HG02970 (cell line): ENCODE data around the gene SMAD9.
"Not testable (repeated sequence)": the region's sequence is repeated elsewhere in the genome, so short reads cannot be mapped to it uniquely, and the experiment has no call there.

Experiments
- ATAC-seq: cut with Tn5 transposase; IDR thresholded peaks from one replicate; pipeline ENCODE4 v1.9.1; 2021; ENCODE audit warnings: mild to moderate bottlenecking, moderate library complexity, moderate number of reproducible peaks; ENCODE audit not compliant: unreplicated experiment, low FRiP score

SMAD9 gene

DNA sequence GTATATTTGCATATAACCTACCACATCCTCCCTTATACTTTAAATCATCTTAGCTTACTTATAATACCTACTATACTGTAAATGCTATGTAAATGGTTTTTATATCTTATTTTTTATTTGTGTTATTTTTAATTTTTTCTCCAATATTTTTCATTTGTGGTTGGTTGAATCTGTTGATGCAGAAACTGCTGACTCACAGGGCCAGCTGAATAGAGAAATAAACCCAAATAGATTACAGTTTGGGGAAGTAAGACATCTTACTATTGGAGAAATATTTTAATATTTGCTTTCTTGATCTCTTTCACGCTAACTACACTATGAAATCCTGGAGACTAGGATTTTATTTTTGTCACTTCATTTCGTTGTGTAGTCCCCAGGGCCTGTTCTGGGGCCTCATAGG lies 7.1 kb downstream of the SMAD9 start:
- no peak for ATAC-seq

DNA sequence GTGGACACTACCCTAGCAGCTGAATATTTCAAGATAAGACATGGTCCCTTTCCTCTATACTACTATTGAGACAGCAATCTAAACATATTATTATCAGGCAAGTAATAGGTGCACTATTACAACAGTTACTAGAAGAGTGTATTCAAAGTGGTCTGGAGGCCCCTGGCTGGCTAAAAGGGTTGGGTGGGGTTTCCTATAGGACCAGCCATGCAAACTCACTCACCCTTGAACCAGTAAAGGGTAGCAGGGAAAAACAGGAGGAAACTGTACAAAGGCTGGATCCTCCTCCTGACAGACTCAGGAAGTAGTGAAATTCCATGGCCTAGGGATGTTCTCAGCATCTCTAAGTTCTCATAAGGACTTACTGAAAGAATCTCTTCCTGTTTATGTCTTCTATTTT lies 7.7 kb downstream of the SMAD9 start:
- ATAC-seq = no peak

DNA sequence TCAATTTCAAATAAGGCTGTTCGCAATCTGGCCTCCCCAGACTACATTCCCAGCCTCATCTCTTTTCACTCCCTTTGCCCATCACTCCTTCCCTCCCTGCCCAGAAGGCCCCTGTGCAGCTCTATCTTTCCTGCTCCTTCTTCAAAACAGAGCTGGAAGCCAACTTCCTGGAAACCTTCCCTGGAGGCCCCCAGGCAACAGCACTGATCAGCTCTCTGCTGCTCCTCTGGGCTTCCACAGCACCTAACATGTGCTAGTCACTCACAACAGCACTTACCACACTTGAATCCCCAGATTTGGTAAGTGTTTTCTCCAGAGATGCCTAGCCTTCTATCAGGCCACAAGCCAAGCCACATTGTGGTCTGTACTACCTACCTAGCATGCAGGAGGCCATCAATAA lies 9.5 kb downstream of the SMAD9 start:
- ATAC-seq = no peak

DNA sequence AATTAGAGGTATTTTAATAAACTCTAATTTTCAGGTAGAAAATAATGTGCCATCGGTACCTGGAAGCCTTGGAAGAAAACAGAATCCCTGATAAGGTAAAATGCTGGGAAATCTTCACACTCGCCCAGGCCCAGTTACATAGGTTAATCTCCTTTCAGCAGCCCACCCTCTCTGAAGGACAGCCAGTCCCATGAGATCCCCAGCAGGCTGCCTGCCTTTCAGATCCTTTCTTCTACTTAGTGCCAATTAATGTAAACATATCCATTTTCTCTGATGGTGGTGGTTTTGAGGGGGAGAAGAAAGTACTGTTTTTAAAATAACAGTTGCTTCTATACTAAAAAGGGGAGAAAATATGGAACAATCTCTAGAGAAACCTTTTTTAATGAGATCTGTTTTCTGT lies 12.2 kb downstream of the SMAD9 start:
- ATAC-seq = no peak

DNA sequence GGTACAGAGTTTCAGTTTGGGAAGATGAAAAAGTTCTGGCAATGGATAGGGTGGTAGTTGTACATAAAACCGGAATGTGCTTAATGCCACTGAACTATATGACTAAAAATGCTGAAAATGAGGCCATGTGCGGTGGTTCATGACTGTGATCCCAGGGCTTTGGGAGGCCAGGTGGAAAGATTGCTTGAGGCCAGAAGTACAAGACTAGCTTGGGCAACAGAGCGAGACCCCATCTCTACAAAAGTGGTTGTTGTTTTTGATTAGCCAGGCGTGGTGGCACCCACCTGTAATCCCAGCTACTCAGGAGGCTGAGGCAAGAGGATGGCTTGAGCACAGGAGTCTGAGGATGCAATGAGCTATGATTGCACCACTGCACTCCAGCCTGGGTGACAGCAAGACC lies 12.8 kb downstream of the SMAD9 start:
- no peak for ATAC-seq

DNA sequence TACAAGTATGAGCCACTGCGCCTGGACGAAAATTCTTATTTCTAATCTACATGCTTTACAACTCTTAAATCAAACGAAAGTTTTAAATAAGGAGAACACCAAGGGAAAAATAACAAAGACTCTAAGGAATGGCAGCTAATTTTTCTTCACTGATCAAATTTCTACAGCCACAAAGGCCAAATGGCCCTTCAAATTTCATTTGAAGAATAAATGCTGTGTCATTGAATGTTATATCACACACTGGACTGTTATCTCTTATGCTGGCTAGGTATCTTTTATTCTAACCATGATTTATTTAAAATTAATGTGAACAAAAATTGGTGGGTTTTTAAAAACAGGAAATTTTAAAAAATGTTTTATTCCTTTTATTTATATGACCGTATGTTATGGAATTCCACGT lies 14.1 kb downstream of the SMAD9 start:
- no peak for ATAC-seq

DNA sequence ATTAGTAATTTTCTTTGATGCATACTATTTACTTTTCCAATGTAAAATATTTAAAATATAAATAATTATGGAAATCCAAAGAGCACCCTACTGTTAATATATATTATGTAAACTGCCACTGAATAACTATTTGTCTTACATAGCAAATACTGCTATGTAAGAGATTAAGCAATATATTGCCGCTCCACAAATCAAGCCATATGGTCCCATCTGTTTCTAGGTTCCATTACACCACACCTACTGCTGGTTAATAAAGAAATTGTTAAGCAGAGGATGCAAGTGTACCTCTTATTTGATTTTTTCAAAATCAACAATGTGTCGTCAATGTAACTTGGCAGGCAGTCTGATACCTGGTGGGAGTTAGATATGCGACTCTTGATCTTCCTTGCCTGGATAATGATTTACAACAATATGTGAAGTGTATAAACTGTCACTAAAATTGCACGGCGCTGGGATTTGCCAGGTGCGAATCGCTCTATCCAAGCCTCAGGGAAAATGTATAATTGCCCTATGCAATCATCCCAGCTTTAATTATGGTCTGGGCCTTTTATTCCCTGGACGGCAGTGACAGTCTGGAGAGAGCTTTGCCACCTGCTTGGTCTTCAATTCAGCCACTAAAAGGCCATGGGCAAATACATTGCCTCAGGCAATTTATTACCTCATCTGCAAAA lies 16.0 kb downstream of the SMAD9 start:
- ATAC-seq = no peak

DNA sequence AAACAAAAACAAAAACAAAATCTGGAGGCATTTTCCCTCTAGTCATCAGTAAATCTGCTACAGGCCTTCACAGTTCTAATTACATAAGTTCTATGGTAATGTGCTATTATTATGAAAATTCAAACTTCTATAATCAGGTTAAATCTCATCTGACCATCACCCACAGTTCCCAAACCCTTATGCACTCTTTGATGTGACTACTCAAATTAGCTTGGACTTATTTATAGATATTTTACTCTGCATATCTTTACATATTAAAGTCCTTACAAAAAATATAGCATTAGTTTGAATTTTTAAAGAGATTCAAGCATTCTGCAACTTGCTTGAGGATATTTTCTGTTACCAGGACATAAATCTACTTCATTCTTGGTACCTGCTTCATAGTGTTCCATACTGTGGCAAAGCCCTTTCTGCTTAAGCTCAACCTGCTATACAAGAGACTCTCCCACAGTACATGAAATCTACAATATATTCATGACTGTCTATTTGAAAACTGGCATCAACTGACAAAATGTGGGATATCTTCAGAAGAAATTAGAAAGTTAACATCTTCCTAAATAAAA lies 22.9 kb downstream of the SMAD9 start:
- no peak for ATAC-seq

DNA sequence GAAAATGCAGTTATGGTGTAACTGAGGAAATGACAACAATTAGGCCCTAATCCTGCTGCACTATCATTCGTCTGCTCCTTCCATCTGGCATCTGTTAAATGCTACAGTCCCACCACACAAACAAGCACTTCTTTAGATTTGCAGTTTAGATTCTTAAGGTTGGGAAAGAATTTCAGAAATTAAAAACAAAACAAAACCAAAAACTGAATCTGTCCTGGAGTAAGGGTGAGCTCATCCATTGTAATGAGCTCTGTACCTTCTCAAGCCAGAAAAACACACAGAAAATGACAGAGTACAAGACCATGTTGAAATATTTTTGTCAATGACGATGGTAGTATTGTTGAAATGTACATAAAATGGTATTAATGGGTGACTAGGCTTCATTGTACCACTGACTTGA lies 28.3 kb downstream of the SMAD9 start:
- ATAC-seq = no peak

DNA sequence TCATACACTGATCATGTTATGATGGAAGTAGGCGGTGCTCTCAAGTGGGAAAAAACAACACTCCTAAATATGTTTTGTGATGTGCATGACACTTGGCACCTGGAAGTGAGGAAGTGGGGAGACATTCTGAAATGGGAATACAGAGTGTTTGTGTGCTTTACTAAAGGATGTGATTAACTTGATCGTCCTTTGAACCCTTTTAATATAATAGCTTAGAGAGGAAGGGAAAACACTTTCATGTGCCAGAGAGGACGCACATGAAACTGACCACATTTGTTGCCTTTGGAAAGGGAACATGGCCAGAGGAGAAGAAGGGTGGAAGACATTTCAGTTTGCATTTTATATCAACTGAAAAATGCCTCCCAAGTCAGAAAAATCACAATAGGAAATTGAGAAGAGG lies 31.4 kb downstream of the SMAD9 start:
- no peak for ATAC-seq

DNA sequence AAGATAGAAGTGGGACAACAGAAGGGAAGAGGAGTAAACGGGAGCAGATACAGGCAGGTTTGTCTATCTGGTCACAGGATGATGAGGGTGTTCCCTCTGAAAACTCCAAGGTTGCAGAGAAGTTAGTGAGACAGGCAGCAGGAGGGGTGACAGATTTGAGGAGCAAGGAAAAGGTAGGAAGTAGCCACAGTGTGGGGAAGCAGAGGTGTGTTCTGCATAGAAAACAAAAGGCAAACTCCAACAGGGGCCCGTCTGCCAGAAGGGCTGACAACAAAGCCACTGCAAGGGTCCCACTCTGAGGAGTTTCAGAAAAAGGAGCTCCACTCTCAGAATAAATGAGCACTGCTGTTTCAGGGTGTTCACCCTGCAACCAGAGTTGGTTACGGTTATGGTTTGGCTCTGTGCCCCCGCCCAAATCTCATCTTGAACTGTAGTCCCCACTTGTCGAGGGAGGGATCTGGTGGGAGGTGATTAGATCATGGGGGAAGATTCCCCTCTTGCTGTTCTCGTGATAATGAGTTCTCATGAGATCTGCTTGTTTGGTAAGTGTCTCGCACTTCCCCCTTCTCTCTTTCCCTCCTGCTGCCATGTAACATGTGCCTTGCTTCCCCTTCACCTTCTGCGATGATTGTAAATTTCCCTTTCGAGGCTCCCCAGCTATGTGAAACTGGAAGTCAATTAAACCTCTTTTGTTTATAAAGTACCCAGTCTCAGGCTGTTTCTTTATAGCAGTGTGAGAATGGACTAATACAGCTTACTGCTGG lies 32.1 kb downstream of the SMAD9 start:
- no peak for ATAC-seq

DNA sequence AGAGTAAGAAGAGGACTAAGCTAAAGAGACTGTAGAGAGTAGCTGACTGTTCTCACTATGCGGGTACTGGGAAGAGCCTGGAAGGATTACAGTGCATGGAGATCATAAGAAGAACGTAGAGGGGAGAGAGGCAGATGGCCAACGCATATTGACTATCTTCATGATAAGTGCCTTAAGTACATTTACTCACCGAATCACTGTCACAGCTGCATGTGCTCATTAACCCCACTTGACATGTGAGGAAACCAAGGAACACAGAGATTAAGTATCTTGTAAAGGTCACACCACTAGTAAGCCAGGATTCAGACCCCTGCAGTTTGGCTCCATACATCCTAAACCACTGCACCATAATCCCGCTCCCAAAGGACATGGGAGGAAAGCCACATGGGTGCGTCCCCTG lies 34.1 kb downstream of the SMAD9 start:
- ATAC-seq = no peak

DNA sequence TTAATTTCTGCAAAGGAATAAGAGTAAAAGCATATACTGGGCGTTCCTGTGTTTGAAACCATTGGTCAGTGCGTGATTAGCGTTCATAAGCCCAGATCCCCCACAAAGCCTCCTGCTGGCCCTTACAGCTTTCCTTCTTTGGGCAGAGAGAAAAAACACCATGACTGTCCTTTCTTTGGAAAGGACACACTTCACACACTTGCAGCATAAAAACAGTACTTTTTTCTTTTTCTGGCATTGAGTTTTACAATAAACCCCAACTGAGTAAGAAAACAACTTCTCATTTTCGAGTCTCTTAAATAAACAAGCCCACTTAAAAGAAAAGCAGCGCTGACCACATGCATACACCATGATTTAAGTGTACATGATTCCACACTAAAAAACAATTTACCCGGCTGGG lies 35.8 kb downstream of the SMAD9 start:
- no peak for ATAC-seq

DNA sequence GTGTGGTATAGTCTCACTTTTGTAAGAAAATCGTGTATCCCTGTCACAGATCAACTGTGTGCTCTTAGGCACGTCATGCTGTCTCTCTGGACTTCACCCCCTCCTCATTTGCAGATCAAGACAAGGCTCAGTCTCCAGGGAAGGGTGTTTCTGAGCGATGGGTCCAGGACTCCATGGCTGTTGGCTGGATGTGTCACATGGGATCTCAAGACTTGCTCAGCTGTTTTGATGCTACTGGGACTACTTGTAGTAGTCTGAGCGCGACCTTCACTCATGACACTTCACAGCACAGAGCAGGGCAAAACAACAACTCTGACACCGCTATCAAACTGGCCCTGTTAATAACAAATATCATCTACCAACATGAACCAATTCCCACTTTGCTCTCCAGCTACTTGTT lies 36.2 kb downstream of the SMAD9 start:
- ATAC-seq = no peak

DNA sequence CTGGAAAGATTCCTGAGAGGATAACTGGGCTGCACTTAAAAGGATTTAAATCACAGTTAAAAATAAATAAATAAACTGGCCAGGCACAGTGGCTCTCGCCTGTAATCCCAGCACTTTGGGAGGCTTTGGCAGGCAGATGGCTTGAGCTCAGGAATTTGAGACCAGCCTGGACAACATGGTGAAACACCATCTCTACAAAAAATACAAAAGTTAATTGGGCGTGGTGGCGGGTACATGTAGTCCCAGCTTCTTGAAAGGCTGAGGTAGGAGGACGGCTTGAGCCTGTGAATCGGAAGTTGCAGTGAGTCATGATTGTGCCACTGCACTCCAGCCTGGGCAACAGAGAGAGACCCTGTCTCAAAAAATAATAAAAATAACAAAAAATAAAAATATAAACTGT lies 36.6 kb downstream of the SMAD9 start:
- ATAC-seq = not testable (repeated sequence)

DNA sequence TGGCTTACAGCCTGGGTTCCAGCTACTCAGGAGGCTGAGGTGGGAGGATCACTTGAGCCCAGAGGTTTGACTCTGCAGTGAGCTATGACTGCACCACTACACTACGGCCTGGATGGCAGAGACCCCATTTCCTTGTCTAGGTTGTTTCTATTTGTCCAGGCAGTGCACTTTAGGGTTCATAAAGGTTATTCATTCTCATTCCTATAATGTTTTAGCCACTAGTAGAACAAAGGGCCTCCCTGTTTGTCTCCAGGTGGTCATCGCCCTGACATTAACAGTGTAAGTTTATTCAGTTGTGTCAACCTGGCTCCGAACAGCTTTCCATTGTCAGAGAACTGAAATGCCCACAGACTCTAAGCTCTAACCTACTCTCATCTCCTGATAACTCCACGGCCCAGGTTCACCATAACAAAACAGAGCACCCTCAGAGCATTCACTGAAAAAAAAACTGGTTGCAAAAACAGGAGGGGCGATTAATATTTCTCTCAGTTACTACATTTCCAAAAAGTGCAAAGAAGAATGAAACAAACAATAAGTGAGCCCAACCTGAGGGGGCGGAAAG lies 37.1 kb downstream of the SMAD9 start:
- ATAC-seq = no peak

DNA sequence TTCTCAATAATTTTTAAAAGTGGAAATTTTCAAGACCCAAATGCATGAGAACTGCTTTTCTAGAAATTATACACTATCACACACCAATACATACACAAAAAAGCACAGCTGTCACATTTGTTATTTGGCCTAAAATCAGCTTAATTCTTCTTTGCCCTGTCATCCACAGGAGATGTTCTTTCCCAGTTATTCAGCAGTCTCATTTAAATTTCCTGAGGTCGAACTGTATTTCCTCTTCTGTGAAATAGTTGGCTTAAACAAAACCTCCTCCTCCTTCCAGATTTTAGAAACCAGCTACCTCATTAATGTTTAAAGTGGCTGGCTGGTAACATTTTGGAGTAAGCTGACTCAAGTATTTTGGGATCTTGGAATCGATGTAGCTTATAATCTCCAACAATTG lies 39.1 kb downstream of the SMAD9 start:
- no peak for ATAC-seq

DNA sequence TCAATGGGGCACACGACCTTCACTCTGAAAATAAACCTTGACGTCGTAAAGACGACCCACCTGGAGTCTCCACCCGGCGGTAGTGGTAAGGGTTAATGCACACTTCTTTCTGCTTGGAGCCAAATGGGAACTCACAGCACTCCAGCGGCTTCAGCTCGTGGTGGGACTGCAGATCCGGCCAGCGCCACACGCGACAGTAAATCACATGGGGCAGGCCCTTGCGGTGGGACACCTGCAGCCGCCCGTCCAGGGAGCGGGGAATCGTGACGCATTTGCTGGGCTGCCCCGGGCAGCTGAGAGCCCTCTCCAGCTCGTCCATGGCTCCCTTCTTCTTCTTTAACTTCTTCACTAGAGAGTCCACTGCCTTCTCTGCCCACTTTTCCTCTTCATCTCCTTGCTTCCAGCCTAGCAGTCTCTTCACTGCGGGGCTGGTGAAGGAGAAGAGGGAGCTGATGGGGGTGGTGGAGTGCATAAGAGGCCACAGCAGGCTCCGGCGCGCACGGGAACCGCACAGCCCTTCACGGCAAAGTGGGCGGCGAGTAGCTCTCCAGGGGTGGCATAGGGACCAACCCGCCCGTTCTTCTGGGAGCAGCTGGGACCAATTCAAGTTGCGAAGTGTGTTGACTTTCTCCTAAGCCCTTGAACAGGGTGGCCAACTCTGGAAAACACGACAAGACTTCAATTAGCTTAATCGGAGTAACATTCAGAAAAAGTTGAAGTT lies 40.7 kb downstream of the SMAD9 start:
- no peak for ATAC-seq

DNA sequence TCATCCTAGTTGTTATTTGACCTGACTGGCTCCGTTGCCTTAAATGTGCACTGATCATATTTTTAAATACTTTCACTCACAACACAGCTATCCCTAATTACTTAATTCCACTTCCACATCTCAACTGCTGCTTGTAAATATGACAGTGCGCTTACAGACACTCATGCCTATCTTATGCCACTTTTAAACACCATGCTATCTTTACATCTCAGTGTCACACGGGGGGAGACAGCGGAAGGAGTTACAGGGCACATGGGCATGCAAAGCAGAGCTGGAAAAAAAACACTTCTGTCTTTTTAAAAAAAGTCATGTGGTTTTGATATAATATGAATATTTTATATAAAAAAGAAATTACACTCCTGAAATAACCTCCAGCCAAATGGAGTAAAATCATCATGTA lies 44.1 kb downstream of the SMAD9 start:
- no peak for ATAC-seq

DNA sequence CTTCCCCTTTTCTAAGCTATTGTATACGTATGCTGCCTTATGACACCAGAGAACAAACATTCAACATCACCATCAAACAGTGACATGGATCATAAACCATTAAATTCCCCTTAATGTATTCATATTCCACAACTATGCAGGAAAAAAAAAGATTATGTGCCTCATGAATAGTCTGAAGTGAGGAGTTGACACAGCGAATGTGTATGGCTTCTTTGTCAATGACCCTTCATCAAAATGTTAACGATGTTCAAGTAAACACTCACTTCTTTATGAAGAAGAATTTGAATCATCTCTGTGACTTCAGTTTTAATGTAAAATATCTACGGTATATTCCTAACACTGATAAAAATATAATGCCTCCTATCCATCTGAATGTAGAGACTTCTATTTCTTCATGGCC lies 44.6 kb downstream of the SMAD9 start:
- ATAC-seq = no peak

DNA sequence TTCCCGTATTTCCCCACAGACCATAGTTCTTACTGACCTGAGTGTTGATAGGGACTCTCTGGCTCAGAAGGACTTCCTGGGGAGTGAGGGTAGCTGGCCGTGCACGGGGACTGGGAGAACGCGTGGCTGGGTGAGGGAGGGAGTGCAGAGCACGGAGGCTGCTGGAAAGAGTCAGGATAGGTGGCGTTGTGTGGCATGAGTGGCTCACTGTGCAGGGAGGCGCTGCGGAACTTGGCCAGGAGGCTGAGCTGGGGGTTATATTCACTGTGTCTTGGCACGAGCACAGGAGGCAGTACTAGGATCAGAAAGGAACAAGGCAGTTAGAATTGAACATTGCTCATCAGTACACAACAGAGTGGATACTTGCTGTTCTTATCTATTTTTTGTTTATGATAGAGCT lies 47.4 kb downstream of the SMAD9 start:
- no peak for ATAC-seq
